Endothelial cell of umbilical vein (primary cell): Measurements from ENCODE around the gene RYR2.

Experiments used
- CTCF ChIP-seq, 2 donors: IDR thresholded peaks; 1 replicate in 1 of 2; 2 replicates in 1 of 2; pipeline ENCODE4 v1.5.1; 2011; ENCODE audit warnings: low read length in 2 of 2, mild to moderate bottlenecking in 2 of 2, moderate library complexity in 2 of 2, control low read depth in 1 of 2, inconsistent platforms in 1 of 2, low read depth in 1 of 2; ENCODE audit not compliant: insufficient read depth in 1 of 2; ENCODE audit errors: extremely low read depth in 1 of 2
- EZH2 ChIP-seq: IDR thresholded peaks from 2 replicates; pipeline ENCODE4 v1.6.1; 2012; ENCODE audit warnings: borderline replicate concordance, low read depth, mild to moderate bottlenecking, moderate library complexity, low read length, inconsistent platforms; ENCODE audit not compliant: severe bottlenecking
- FOS ChIP-seq: IDR thresholded peaks from 2 replicates; pipeline ENCODE4 v1.6.1; 2011; ENCODE audit warnings: mild to moderate bottlenecking, low read length, moderate library complexity, borderline replicate concordance; ENCODE audit not compliant: insufficient read depth
- GATA2 ChIP-seq: IDR thresholded peaks from 2 replicates; pipeline ENCODE4 v1.7.0; 2011; ENCODE audit warnings: low read depth, mild to moderate bottlenecking, moderate library complexity, mixed read lengths, low read length; ENCODE audit not compliant: insufficient read length, insufficient read depth
- JUN ChIP-seq: IDR thresholded peaks from 2 replicates; pipeline ENCODE4 v1.6.1; 2011; ENCODE audit warnings: borderline replicate concordance, low read depth; ENCODE audit not compliant: insufficient read length, insufficient read depth
- MYC ChIP-seq: IDR thresholded peaks from one replicate; pipeline ENCODE4 v1.6.1; 2011; ENCODE audit warnings: mild to moderate bottlenecking, low read depth, low read length
- POLR2A ChIP-seq: IDR thresholded peaks from 2 replicates; pipeline ENCODE4 v1.6.1; 2012; ENCODE audit warnings: low read depth, mild to moderate bottlenecking, control low read depth, low read length
- POLR2AphosphoS5 ChIP-seq: IDR thresholded peaks from 2 replicates; pipeline ENCODE4 v1.6.1; 2012; ENCODE audit warnings: low read depth, mild to moderate bottlenecking, control low read depth, low read length, moderate library complexity; ENCODE audit not compliant: insufficient read depth
- TF ChIP-seq, protein P1 (sequence below): IDR thresholded peaks from 2 replicates; pipeline ENCODE4 v1.6.1; 2011; ENCODE audit not compliant: insufficient read depth, insufficient read length

GRCh38 chr1:237062976-237063375 lies 21.0 kb downstream of the RYR2 start:
- TF ChIP-seq POLR2AphosphoS5 (no peak), CTCF (IDR thresholded peaks at IDR 0.05; ENCODE audit: extremely low read depth in 1 of 2, insufficient read depth in 1 of 2, low read depth in 1 of 2, low read length in 2 of 2) (no peak), POLR2A (no peak), EZH2 (no peak), GATA2 (no peak), JUN (no peak), FOS (no peak), MYC (no peak)
- TF ChIP-seq, protein P1, sequence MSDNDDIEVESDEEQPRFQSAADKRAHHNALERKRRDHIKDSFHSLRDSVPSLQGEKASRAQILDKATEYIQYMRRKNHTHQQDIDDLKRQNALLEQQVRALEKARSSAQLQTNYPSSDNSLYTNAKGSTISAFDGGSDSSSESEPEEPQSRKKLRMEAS, result no peak
